HepG2 (cell line): ENCODE data around the gene CAMK1. TPM values are rescaled to one million over a fixed set of nuclear protein-coding genes. Genes with fewer than 3 reads are reported as not detected.
A peak's percentile ranks its signal among the peaks of the same experiment; 100 is the strongest.

ENCODE experiments used
- AGO2 ChIP-seq: fragments of 200-400 bp; formaldehyde crosslinking; optimal IDR thresholded peaks from 2 replicates; pipeline ENCODE3; 2017; ENCODE audit warnings: mild to moderate bottlenecking, low read depth, low read length, moderate library complexity
- MATR3 ChIP-seq: sonication (generic); formaldehyde crosslinking; IDR thresholded peaks from 2 replicates; pipeline ENCODE4 v1.4.0; 2020; ENCODE audit warnings: missing genetic modification reagents
- ZNF510 ChIP-seq: sonication (generic); formaldehyde crosslinking; IDR thresholded peaks from 2 replicates; pipeline ENCODE4 v1.4.0; 2020; ENCODE audit warnings: low read depth, mild to moderate bottlenecking, missing genetic modification reagents
- ZNF839 ChIP-seq: sonication (generic); formaldehyde crosslinking; IDR thresholded peaks from 2 replicates; pipeline ENCODE4 v1.4.0; 2020; ENCODE audit warnings: missing genetic modification reagents, mild to moderate bottlenecking, borderline replicate concordance
- polyA plus RNA-seq, 8 experiments: library from polyadenylated mRNA; depleted of rRNA in 3 of 8; stranded (reverse) in 7 of 8; unstranded in 1 of 8; fragments of >200 nt; fragmentation: Illumina TruSeq in 4 of 8; extraction: Trizol in 4 of 8; gene quantifications; 2 replicates each; pipeline versions ENCODE4 v1.2.1 to v1.2.3, GENCODE V29; 2011 to 2016; ENCODE audit warnings: low read depth in 4 of 8, missing spikeins in 1 of 8, mixed read lengths in 1 of 8; ENCODE audit not compliant: insufficient read depth in 1 of 8
- total RNA-seq, 5 experiments: library from RNA; depleted of rRNA; stranded (reverse); fragments of >200 nt; fragmentation: Illumina TruSeq; extraction: Trizol; gene quantifications; 2 replicates each; pipeline ENCODE4 v1.2.3, GENCODE V29; 2016; ENCODE audit warnings: low read depth in 1 of 5
- TF ChIP-seq, protein P1 (sequence below), 2 experiments: fragments of 450-650 bp in 1 of 2; sonication (generic) in 1 of 2; formaldehyde crosslinking in 1 of 2; IDR thresholded peaks; 2 replicates each; pipeline versions ENCODE4 v1.6.1 to v1.8.0; 2016 to 2022; ENCODE audit warnings: antibody characterized with exemption in 1 of 2, mild to moderate bottlenecking in 1 of 2, missing genetic modification reagents in 1 of 2
- TF ChIP-seq, protein P2 (sequence below): sonication (generic); formaldehyde crosslinking; IDR thresholded peaks from 2 replicates; pipeline ENCODE4 v1.5.0; 2020; ENCODE audit warnings: missing genetic modification reagents
- TF ChIP-seq, protein P3 (sequence below): sonication (generic); formaldehyde crosslinking; IDR thresholded peaks from 2 replicates; pipeline ENCODE4 v1.9.0; 2021; ENCODE audit warnings: mild to moderate bottlenecking, missing genetic modification reagents

Gene CAMK1
- total and polyA plus RNA-seq, 2 of the 13 experiments (the other 11 are each of a cell fraction or from before 2014, with no cell fraction given) = 26.4 to 53.3 TPM

DNA sequence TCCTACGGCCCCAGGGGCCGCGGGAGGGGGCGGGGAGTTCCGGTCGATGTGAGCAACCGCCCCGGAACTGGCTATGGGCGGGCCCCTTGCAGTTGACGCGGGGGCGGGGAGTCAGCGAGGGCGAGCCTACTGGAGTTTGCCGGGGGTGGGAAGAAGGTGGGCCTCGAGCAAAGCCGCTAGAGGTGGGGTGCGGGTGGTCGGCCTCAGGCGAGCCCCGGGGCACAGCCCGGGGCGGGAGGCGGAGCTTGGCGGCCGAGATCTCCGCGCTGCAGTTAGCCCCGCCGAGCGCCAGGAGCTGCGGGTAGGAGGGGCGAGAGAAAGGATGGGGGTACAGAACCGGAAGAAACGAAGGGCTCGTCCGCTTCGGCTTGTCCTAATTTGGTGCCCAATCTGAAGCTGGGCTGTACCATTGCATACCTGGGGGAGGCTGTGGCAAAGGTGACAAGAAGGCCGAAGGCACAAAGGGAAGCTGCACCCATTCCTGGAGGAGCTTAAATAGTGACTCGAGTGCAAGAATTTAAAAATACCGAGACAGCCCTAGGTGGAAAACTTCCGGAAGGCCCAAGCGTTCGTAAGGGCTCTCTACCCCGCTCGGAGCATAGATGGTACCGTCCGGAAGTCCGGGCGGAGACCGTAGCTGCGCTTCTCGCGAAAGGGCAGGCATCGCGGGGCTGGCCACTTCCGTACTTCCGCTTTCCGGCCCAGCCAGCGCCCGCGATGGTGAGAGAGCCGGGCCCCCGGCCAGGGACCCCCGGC lies 22.8 kb upstream of the CAMK1 start, which contains the start of the genes ARPC4 and TADA3 (continued):
- TF ChIP-seq, protein P1, sequence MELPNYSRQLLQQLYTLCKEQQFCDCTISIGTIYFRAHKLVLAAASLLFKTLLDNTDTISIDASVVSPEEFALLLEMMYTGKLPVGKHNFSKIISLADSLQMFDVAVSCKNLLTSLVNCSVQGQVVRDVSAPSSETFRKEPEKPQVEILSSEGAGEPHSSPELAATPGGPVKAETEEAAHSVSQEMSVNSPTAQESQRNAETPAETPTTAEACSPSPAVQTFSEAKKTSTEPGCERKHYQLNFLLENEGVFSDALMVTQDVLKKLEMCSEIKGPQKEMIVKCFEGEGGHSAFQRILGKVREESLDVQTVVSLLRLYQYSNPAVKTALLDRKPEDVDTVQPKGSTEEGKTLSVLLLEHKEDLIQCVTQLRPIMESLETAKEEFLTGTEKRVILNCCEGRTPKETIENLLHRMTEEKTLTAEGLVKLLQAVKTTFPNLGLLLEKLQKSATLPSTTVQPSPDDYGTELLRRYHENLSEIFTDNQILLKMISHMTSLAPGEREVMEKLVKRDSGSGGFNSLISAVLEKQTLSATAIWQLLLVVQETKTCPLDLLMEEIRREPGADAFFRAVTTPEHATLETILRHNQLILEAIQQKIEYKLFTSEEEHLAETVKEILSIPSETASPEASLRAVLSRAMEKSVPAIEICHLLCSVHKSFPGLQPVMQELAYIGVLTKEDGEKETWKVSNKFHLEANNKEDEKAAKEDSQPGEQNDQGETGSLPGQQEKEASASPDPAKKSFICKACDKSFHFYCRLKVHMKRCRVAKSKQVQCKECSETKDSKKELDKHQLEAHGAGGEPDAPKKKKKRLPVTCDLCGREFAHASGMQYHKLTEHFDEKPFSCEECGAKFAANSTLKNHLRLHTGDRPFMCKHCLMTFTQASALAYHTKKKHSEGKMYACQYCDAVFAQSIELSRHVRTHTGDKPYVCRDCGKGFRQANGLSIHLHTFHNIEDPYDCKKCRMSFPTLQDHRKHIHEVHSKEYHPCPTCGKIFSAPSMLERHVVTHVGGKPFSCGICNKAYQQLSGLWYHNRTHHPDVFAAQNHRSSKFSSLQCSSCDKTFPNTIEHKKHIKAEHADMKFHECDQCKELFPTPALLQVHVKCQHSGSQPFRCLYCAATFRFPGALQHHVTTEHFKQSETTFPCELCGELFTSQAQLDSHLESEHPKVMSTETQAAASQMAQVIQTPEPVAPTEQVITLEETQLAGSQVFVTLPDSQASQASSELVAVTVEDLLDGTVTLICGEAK (IDR thresholded peaks at IDR 0.05) = no peak
- TF ChIP-seq, protein P1 (CRISPR knock-in tag; IDR thresholded peaks at IDR 0.05) = peak; percentile 38; the same call in 1 of the 2 replicates
- TF ChIP-seq, protein P2, sequence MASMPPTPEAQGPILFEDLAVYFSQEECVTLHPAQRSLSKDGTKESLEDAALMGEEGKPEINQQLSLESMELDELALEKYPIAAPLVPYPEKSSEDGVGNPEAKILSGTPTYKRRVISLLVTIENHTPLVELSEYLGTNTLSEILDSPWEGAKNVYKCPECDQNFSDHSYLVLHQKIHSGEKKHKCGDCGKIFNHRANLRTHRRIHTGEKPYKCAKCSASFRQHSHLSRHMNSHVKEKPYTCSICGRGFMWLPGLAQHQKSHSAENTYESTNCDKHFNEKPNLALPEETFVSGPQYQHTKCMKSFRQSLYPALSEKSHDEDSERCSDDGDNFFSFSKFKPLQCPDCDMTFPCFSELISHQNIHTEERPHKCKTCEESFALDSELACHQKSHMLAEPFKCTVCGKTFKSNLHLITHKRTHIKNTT (CRISPR knock-in tag) = no peak
- no peak for TF ChIP-seq ZNF510 (CRISPR knock-in tag)
- TF ChIP-seq, protein P3, sequence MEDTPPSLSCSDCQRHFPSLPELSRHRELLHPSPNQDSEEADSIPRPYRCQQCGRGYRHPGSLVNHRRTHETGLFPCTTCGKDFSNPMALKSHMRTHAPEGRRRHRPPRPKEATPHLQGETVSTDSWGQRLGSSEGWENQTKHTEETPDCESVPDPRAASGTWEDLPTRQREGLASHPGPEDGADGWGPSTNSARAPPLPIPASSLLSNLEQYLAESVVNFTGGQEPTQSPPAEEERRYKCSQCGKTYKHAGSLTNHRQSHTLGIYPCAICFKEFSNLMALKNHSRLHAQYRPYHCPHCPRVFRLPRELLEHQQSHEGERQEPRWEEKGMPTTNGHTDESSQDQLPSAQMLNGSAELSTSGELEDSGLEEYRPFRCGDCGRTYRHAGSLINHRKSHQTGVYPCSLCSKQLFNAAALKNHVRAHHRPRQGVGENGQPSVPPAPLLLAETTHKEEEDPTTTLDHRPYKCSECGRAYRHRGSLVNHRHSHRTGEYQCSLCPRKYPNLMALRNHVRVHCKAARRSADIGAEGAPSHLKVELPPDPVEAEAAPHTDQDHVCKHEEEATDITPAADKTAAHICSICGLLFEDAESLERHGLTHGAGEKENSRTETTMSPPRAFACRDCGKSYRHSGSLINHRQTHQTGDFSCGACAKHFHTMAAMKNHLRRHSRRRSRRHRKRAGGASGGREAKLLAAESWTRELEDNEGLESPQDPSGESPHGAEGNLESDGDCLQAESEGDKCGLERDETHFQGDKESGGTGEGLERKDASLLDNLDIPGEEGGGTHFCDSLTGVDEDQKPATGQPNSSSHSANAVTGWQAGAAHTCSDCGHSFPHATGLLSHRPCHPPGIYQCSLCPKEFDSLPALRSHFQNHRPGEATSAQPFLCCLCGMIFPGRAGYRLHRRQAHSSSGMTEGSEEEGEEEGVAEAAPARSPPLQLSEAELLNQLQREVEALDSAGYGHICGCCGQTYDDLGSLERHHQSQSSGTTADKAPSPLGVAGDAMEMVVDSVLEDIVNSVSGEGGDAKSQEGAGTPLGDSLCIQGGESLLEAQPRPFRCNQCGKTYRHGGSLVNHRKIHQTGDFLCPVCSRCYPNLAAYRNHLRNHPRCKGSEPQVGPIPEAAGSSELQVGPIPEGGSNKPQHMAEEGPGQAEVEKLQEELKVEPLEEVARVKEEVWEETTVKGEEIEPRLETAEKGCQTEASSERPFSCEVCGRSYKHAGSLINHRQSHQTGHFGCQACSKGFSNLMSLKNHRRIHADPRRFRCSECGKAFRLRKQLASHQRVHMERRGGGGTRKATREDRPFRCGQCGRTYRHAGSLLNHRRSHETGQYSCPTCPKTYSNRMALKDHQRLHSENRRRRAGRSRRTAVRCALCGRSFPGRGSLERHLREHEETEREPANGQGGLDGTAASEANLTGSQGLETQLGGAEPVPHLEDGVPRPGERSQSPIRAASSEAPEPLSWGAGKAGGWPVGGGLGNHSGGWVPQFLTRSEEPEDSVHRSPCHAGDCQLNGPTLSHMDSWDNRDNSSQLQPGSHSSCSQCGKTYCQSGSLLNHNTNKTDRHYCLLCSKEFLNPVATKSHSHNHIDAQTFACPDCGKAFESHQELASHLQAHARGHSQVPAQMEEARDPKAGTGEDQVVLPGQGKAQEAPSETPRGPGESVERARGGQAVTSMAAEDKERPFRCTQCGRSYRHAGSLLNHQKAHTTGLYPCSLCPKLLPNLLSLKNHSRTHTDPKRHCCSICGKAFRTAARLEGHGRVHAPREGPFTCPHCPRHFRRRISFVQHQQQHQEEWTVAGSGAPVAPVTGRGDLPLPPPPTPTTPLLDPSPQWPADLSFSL (CRISPR knock-in tag) = no peak
- TF ChIP-seq AGO2 = peak; percentile 77
- no peak for TF ChIP-seq ZNF839
- no peak for TF ChIP-seq MATR3
